GM18868 (cell line): Measurements from ENCODE around the gene IQGAP2.
"Not testable (repeated sequence)": the region's sequence is repeated elsewhere in the genome, so short reads cannot be mapped to it uniquely, and the experiment has no call there.

Experiments used
- ATAC-seq: cut with Tn5 transposase; IDR thresholded peaks from one replicate; pipeline ENCODE4 v1.9.1; 2021; ENCODE audit warnings: mild to moderate bottlenecking, moderate library complexity; ENCODE audit not compliant: unreplicated experiment

Gene IQGAP2

DNA sequence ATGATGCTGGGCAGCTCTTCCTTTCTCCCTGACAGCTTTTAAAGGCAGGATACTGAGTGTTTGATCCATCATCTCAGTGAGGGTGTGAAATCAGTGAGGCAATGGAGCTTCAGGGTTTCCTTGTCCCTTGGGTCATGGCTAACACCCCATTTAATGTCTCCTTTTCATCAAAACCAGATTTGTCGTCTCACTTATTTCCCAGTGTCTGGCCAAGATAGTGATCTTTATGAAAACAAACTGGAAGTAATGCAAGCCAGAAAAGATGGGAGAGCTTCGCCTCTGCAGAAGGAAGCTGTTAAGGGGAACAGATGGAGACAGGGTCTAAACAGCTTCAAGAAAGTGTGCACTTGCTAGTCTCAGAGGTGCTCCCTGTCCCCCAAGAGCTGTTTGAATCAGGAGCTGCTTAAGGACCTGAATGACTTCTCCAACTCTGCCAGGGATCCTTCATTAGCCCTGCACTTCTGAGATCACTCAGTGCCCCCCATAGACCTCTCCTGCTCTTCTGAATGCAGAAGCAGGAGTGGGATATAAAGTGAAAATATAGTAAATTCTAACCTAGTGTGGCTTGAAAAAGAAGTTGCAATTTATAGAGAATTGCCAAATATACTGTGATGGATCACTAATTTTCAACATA lies 124.0 kb downstream of the IQGAP2 start:
- ATAC-seq: no peak

DNA sequence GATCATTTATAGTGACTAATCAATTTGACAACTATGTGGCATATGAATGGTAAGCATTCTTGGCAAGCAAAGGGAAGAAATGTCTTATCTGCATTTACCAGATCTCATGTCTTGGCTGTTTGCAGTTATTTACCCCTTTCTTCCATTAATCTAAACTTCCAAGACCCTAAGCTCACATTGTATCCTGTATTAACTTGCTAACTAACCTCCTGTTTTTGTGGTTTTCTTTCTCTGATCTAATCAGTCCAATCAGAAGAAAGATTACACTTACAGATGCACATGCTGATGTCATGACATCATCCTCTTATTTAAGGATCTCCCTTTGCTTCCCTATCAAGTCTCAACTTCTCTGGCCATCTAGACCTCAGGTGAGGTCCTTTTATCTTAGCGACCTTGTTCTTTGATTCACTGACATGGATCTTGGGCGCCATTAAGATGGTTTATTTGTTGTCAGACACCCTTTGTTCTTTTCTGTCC lies 124.6 kb downstream of the IQGAP2 start:
- no peak for ATAC-seq

GRCh38 chr5:76528547-76529331 lies 125.7 kb downstream of the IQGAP2 start:
- ATAC-seq: no peak

- no peak for ATAC-seq
Observed at GRCh38 chr5:76529464-76530344, 126.6 kb downstream of the IQGAP2 start.

DNA sequence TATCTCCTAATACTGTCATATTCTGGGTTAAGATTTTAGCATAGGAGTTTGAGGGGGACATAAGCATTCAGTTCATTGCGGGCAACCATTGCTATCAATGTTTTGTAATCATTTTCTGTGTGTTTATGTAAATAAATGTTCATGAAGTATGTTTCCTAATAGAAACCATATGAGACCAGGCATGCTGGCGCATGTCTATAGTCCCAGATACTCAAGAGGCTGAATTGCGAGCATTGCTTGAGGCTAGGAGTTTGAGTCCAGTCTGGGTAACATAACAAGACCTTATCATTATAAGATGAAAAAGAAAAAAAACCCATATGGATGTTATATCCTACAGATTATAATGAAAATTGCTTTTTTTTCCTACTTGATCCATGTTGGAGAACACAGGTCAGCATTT lies 129.0 kb downstream of the IQGAP2 start:
- ATAC-seq: no peak

GRCh38 chr5:76532973-76533372 lies 129.9 kb downstream of the IQGAP2 start:
- ATAC-seq: no peak

GRCh38 chr5:76535577-76535976 lies 132.5 kb downstream of the IQGAP2 start:
- no peak for ATAC-seq

DNA sequence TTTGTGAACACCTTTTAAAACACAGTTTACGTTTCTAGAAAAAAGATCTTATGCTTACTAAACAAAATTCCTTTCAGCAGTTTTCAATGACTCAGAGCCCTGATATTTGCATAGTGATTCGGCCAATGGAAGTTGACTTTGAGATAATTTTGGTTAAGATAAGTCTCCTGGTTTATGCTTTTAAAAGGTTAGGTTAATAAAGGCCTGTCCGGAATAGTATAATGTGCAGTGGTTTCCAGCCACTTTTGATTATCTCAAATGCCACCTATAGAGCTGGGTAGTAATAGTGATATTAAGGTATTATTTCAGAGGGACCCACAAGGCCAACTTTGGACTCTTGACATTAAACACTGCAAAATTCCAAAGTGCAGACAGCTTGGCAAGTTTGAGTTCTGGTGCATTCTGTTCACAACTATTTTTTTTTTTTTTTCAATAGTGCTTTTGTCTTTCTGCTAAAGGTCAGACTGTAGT lies 134.0 kb downstream of the IQGAP2 start:
- ATAC-seq: no peak

- no peak for ATAC-seq
Observed at GRCh38 chr5:76542241-76542640, 139.2 kb downstream of the IQGAP2 start.

DNA sequence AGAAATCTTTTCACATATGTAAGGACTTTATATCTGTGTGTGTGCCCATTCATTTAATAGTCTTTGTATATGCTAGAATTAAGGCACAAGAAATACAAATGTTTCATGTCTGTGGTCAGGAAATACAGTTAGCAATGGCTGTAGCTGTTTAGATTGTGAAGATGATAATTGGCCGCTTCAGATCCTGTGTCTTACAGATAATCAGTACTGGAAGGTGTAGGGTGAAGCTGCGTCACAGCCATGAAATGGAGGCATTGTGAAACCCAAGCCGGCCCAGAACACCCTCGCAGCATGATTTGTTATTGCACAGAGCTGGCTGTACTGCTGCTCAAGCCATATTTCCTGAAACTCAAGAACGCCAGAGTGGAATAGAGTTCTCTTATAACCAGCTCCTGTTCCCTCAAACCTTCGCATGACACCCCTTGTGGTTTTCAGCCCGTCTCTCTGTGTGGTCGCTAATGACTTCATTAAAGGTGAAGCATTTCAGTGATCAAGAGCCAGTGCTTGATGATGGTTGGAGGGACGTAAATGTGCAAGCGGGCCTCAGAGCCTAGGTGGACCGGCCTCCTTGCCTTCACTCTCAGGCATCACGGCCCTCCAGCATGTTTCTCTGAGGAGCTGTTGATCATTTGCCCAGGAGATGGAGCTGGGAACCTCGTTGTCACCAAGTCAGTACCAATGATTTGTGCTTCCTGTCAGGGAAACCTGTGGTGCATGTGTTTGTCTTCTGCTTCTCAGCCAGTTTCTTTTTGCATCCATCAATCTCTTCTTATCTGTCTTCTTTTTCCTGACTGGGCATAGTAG lies 140.0 kb downstream of the IQGAP2 start:
- ATAC-seq: no peak

- ATAC-seq: peak; percentile 33
Observed at GRCh38 chr5:76544268-76544926, 141.3 kb downstream of the IQGAP2 start.

DNA sequence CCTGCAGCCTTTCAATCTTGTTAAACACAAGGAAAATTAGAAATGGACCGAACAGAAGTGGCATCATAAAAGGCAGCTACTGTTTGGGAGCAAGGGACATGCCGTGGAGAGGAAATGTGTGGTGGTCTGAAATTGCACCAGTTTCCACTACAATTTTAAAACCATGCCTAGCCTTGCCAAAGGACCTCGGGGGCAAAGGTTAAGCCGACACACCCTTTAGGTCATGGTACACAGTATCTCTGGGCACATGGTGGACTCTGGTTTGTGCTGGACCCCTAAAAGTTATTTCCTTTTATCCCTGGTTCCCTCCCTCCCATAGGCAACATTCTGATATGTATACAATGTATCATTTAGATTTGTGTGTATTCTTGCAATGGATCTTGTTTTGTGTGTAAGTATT lies 142.1 kb downstream of the IQGAP2 start:
- no peak for ATAC-seq

DNA sequence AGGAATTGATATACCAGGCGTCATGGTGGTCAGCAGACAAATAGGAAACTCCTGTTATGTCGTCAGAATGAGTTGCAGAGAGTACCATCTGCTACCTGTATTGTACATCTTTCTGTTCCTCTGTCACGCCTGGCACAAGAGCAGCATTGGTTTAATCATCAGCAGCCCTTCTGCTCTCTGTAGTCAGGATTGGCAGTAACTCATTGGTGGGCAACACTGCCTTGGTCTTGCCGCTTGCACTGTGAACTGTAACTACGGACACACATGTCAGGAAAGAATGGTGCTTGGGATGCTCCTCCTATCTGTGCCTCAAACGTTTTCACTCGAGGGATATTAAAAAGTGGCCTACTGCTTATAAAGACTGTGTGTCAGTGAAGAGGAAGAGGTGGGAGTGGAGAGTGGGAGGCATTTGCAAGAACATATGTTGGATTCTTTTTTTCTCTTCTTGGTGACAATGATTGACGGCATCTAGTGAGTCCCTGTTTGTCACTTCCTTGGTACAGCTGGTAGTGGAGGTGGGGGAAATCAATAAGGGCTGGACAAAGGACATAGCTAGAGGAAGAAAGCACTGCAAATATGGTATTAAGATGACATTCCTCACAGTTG lies 143.5 kb downstream of the IQGAP2 start:
- ATAC-seq: peak; percentile 33

GRCh38 chr5:76547242-76547890 lies 144.3 kb downstream of the IQGAP2 start:
- peak; percentile 69 for ATAC-seq

GRCh38 chr5:76547891-76548524 lies 144.9 kb downstream of the IQGAP2 start:
- ATAC-seq: peak; percentile 27

GRCh38 chr5:76548525-76549229 lies 145.6 kb downstream of the IQGAP2 start:
- no peak for ATAC-seq

- not testable (repeated sequence) for ATAC-seq
Observed at GRCh38 chr5:76550881-76551280, 147.8 kb downstream of the IQGAP2 start.

- ATAC-seq: no peak
Observed at GRCh38 chr5:76552546-76552945, 149.5 kb downstream of the IQGAP2 start.
